GM18861 (cell line): Measurements from ENCODE around the gene FOXA3.

Source experiments
- ATAC-seq: cut with Tn5 transposase; IDR thresholded peaks from one replicate; pipeline ENCODE4 v1.9.1; 2021; ENCODE audit not compliant: unreplicated experiment

The FOXA3 gene

GRCh38 chr19:45863840-45864628 is at the start of gene FOXA3:
Gene FOXA3 (plus strand): TSS chr19:45864326. CDS start chr19:45864457, 131 bp downstream.
- ATAC-seq, result no peak

- no peak for ATAC-seq
Measured at GRCh38 chr19:45814851-45815480, 49.2 kb upstream of the FOXA3 start, which contains the start of gene RSPH6A. Gene RSPH6A (minus strand): TSS chr19:45815308. CDS start chr19:45815176, 132 bp downstream.

- no peak for ATAC-seq
Measured at GRCh38 chr19:45815481-45816216, 48.5 kb upstream of the FOXA3 start.

- no peak for ATAC-seq
Measured at GRCh38 chr19:45816236-45817009, 47.7 kb upstream of the FOXA3 start.

- peak; percentile 76 for ATAC-seq
Measured at GRCh38 chr19:45817010-45817724, 47.0 kb upstream of the FOXA3 start.

GRCh38 chr19:45817725-45818301 is 46.3 kb upstream of the FOXA3 start:
- ATAC-seq, result no peak

- ATAC-seq, result no peak
Measured at GRCh38 chr19:45819769-45820168, 44.4 kb upstream of the FOXA3 start.

GRCh38 chr19:45820413-45821102 is 43.6 kb upstream of the FOXA3 start:
- ATAC-seq, result no peak

GRCh38 chr19:45821103-45821521 is 43.0 kb upstream of the FOXA3 start:
- ATAC-seq, result no peak

GRCh38 chr19:45821570-45821969 is 42.6 kb upstream of the FOXA3 start:
- ATAC-seq, result no peak

GRCh38 chr19:45822716-45823115 is 41.4 kb upstream of the FOXA3 start:
- no peak for ATAC-seq

GRCh38 chr19:45823182-45823581 is 40.9 kb upstream of the FOXA3 start:
- no peak for ATAC-seq

GRCh38 chr19:45824041-45824471 is 40.1 kb upstream of the FOXA3 start:
- ATAC-seq, result no peak

- ATAC-seq, result no peak
Measured at GRCh38 chr19:45824531-45825262, 39.4 kb upstream of the FOXA3 start.

GRCh38 chr19:45825263-45825605 is 38.9 kb upstream of the FOXA3 start:
- ATAC-seq, result no peak

GRCh38 chr19:45825917-45826893 is 37.9 kb upstream of the FOXA3 start:
- ATAC-seq, result no peak

GRCh38 chr19:45826934-45827333 is 37.2 kb upstream of the FOXA3 start:
- no peak for ATAC-seq
